Measurements from ENCODE around the gene GRIK4.

The GRIK4 gene

DNA sequence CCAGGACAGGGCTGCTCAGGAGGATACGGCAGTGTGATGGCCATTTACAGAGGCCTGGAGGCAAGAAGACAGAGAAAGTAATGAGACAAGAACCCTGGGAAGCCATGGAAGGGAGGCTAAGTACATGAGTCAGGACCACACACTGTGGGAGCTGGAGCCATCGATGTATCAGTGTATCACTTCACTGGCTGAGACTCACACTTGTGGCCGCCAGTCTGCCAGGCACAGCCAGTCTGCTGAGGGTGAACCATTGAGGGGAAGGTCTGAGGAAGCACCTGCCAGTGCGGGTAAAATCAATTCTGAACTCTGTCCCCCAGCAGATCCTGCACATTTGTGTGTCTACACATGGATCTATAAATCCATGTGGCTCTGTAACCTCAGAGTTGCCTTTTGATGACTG, 195.6 kb downstream of the GRIK4 start:
- H3K27me3 ChIP-seq (ENCODE audit: insufficient read depth, low read depth): no peaks in the 10 kb centered on the region
- H2AFZ ChIP-seq (ENCODE audit: low read depth): no peak overlapping the region
- peaks cover 3% of the 10 kb centered on the region for H3K4me1 ChIP-seq (ENCODE audit: low read depth, poor library complexity, severe bottlenecking)
- H3K27ac ChIP-seq: no peak overlapping the region
- no peaks in the 10 kb centered on the region for H3K79me2 ChIP-seq (ENCODE audit: insufficient read depth, low read depth)
- TF ChIP-seq, protein P1, sequence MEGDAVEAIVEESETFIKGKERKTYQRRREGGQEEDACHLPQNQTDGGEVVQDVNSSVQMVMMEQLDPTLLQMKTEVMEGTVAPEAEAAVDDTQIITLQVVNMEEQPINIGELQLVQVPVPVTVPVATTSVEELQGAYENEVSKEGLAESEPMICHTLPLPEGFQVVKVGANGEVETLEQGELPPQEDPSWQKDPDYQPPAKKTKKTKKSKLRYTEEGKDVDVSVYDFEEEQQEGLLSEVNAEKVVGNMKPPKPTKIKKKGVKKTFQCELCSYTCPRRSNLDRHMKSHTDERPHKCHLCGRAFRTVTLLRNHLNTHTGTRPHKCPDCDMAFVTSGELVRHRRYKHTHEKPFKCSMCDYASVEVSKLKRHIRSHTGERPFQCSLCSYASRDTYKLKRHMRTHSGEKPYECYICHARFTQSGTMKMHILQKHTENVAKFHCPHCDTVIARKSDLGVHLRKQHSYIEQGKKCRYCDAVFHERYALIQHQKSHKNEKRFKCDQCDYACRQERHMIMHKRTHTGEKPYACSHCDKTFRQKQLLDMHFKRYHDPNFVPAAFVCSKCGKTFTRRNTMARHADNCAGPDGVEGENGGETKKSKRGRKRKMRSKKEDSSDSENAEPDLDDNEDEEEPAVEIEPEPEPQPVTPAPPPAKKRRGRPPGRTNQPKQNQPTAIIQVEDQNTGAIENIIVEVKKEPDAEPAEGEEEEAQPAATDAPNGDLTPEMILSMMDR (conservative IDR thresholded peaks at IDR 0.05; ENCODE audit: low read depth, low read length): no peak
- no peak overlapping the region for H3K9ac ChIP-seq
- no peaks in the 10 kb centered on the region for H3K36me3 ChIP-seq (ENCODE audit: insufficient read depth)
- H3K4me2 ChIP-seq: no peak overlapping the region
- no peak overlapping the region for H3K4me3 ChIP-seq (IDR thresholded peaks at IDR 0.05; ENCODE audit: insufficient read depth, low read depth, low read length)
- H4K20me1 ChIP-seq (ENCODE audit: insufficient read depth): no peaks in the 10 kb centered on the region

DNA sequence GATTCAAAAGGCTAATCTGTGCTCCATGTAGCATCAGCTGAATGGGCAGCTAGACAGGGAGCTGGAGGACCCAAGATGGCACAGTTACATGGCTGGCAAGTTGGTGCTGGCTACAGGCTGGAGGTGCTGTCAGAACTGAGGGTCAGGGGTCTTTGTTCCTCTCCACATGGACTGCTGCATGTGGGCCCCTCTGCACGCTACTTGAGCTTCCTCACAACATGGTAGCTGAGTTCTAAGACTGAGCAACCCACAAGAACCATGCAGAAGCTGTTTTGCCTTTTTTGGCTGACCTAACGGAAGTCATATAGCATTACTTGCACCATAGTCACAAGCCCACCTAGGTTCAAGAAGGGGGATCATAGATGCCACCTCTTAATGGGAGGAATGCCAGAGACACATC, 196.1 kb downstream of the GRIK4 start:
- no peaks in the 10 kb centered on the region for H3K79me2 ChIP-seq (ENCODE audit: insufficient read depth, low read depth)
- no peak overlapping the region for H2AFZ ChIP-seq (ENCODE audit: low read depth)
- no peak overlapping the region for H3K9ac ChIP-seq
- no peaks in the 10 kb centered on the region for H4K20me1 ChIP-seq (ENCODE audit: insufficient read depth)
- no peaks in the 10 kb centered on the region for H3K36me3 ChIP-seq (ENCODE audit: insufficient read depth)
- H3K27ac ChIP-seq: no peak overlapping the region
- TF ChIP-seq, protein P1 (conservative IDR thresholded peaks at IDR 0.05; ENCODE audit: low read depth, low read length): no peak
- no peak overlapping the region for H3K4me2 ChIP-seq
- H3K4me3 ChIP-seq (IDR thresholded peaks at IDR 0.05; ENCODE audit: insufficient read depth, low read depth, low read length): no peak overlapping the region
- no peaks in the 10 kb centered on the region for H3K27me3 ChIP-seq (ENCODE audit: insufficient read depth, low read depth)
- peaks cover 3% of the 10 kb centered on the region for H3K4me1 ChIP-seq (ENCODE audit: low read depth, poor library complexity, severe bottlenecking)

DNA sequence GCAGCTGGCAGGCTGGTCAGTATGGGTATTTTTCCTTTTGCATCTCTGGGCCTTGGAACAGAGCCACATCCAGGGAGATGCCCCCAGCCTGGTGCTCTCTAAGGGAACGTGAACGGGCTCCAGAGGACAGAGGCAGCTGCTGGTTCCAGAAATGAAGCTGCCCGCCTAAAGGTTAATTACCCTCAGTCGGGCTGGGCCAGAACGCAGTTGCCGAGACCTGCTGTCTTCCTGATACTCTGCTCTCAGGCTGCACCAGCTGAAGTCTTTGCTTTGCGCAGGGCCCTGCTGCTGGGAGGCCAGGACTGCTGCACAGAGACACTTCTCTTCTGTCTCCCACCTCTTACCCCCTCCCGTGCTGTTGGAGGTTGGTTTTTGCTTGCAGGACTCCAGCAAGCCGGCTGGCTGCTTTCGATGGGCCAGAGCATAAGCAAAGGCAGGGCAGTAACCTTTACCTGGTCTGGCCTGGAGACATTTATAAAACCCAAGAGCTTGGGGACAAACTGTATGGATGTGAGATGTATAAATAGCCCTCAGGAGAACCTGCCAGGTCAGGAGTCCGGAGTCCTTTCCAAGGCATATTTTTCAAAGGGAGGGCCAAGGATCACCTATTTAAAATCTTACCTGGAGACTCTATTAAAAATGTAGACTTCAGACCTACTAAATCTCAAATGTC, 197.1 kb downstream of the GRIK4 start:
- Histone ChIP-seq H3K27me3 (ENCODE audit: insufficient read depth, low read depth) (no peaks in the 10 kb centered on the region), H2AFZ (ENCODE audit: low read depth) (no peak overlapping the region), H3K79me2 (ENCODE audit: insufficient read depth, low read depth) (no peaks in the 10 kb centered on the region), H3K36me3 (ENCODE audit: insufficient read depth) (no peaks in the 10 kb centered on the region), H3K4me3 (IDR thresholded peaks at IDR 0.05; ENCODE audit: insufficient read depth, low read depth, low read length) (no peak overlapping the region), H3K9ac (no peak overlapping the region), H3K4me1 (ENCODE audit: low read depth, poor library complexity, severe bottlenecking) (peaks cover 2% of the 10 kb centered on the region), H3K27ac (no peak overlapping the region), H4K20me1 (ENCODE audit: insufficient read depth) (no peaks in the 10 kb centered on the region), H3K4me2 (no peak overlapping the region)
- TF ChIP-seq, protein P1 (conservative IDR thresholded peaks at IDR 0.05; ENCODE audit: low read depth, low read length): no peak

DNA sequence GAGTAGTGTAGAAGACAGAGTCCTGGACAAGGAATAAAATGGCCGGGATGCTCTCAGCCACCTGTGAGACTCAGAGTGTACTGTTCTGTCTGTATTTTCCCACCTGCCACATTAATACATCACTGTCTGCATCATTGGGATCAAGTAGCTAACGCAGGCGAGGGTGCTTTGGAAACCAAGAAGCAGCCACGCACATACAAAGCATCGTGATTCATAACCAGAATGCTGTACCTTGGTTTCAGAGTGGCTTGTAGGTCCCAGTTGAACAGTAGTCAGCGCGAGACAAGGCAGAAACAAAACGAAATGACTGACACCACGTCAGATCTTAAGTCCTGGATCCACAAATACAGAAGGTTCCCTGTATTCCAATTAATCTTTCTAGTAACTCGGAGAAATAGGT, 198.3 kb downstream of the GRIK4 start:
- Histone ChIP-seq H3K27me3 (ENCODE audit: insufficient read depth, low read depth) (no peaks in the 10 kb centered on the region), H3K27ac (no peak overlapping the region)

More for the DNA sequence above, 198.3 kb downstream of the GRIK4 start:
- H3K36me3 ChIP-seq (ENCODE audit: insufficient read depth): no peaks in the 10 kb centered on the region
- no peak overlapping the region for H2AFZ ChIP-seq (ENCODE audit: low read depth)
- H4K20me1 ChIP-seq (ENCODE audit: insufficient read depth): no peaks in the 10 kb centered on the region
- H3K9ac ChIP-seq: no peak overlapping the region
- TF ChIP-seq, protein P1 (conservative IDR thresholded peaks at IDR 0.05; ENCODE audit: low read depth, low read length): no peak
- H3K79me2 ChIP-seq (ENCODE audit: insufficient read depth, low read depth): no peaks in the 10 kb centered on the region
- H3K4me3 ChIP-seq (IDR thresholded peaks at IDR 0.05; ENCODE audit: insufficient read depth, low read depth, low read length): no peak overlapping the region
- H3K4me2 ChIP-seq: no peak overlapping the region
- H3K4me1 ChIP-seq (ENCODE audit: low read depth, poor library complexity, severe bottlenecking): no peaks in the 10 kb centered on the region
